Thyroid gland (tissue), 4 donors: Measurements from ENCODE around the gene ARMH1. TPM values are rescaled to one million over a fixed set of nuclear protein-coding genes. Genes with fewer than 3 reads are reported as not detected.
"Not testable (repeated sequence)": the region's sequence is repeated elsewhere in the genome, so short reads cannot be mapped to it uniquely, and the experiment has no call there.

ENCODE experiments used
- DNase-seq, 2 donors: peaks; one replicate each; pipeline ENCODE4 v3.0.0-alpha.2; 2019
- H3K27ac ChIP-seq, 3 donors: fragments of 200-600 bp; sonication (generic); 1 replicate in 2 of 3; 2 replicates in 1 of 3; pipeline ENCODE4 v1.5.1; 2016 to 2019; ENCODE audit warnings: mild to moderate bottlenecking in 1 of 3, moderate library complexity in 1 of 3
- H3K27me3 ChIP-seq: fragments of 200-600 bp; sonication (generic); one replicate; pipeline ENCODE4 v1.5.1; 2019
- H3K36me3 ChIP-seq, 2 donors: fragments of 200-600 bp; sonication (generic); one replicate each; pipeline ENCODE4 v1.5.1; 2016 to 2019
- H3K4me1 ChIP-seq, 2 donors: fragments of 200-600 bp; sonication (generic); one replicate each; pipeline ENCODE4 v1.5.1; 2017 to 2019
- H3K4me3 ChIP-seq, 3 donors: fragments of 200-600 bp; sonication (generic); replicated peaks in 1 of 3; 1 replicate in 2 of 3; 2 replicates in 1 of 3; pipeline ENCODE4 v1.5.1; 2016; ENCODE audit warnings: mild to moderate bottlenecking in 1 of 3
- H3K9me3 ChIP-seq: fragments of 200-600 bp; sonication (generic); one replicate; pipeline ENCODE4 v1.5.1; 2017
- POLR2A ChIP-seq, 2 donors: fragments of 450-650 bp; IDR thresholded peaks; one replicate each; pipeline ENCODE4 v1.6.1; 2017; ENCODE audit warnings: antibody characterized with exemption in 2 of 2, mild to moderate bottlenecking in 2 of 2, moderate library complexity in 1 of 2
- WGBS, 2 donors: methylation state at CpG; one replicate each; pipeline ENCODE4 v1.1.5; 2017; 5-methylcytosine and 5-hydroxymethylcytosine counted together
- intact Hi-C: fragments of 100-400 bp; cut with DNase I; formaldehyde crosslinking; loops from one replicate; pipeline ENCODE4 v1.15.1; 2023
- total RNA-seq, 4 donors: library from RNA; depleted of rRNA; stranded (reverse); fragments of >200 nt; gene quantifications; one replicate each; pipeline ENCODE4 v1.2.3, GENCODE V29; 2016
- TF ChIP-seq, protein P1 (sequence below), 6 experiments: fragments of 200-600 bp in 3 of 6; fragments of 450-650 bp in 3 of 6; sonication (generic) in 3 of 6; IDR thresholded peaks; one replicate each; pipeline ENCODE4 v1.5.1; 2016 to 2019; ENCODE audit warnings: antibody characterized with exemption in 6 of 6, mild to moderate bottlenecking in 2 of 6, inconsistent platforms in 1 of 6, moderate library complexity in 1 of 6

Gene ARMH1
- total RNA-seq, 4 donors from 2014 or later, result 1.3 to 1.9 TPM; not detected in 2

DNA sequence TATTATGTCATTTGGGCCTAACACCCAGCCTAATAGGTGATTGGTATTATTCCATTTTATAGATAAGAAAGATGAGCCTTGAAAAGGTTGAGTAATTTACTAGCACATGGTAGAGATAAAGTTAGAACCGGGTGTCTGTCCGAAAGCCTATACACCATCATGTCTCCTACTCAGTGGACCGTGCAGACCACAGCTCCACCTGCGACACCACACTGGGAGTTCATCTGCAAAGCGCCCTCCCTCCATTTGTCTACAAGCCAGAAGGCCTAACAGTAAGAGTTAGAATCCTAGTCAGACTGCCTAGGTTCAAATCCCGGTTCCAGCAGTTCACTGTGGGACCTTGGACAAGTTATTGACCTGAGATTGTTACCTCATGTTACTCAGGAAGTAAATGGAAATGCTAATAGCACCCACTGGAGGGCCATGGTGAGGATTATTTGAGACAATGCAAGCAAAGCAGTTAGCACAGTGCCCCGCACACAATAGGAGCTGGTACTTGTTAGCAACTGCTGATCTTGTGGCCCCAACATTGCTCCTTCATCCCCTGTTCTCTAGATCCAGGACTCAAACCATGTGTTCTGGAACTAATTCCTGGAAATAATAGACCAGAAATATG, 20.5 kb downstream of the ARMH1 start:
- Histone ChIP-seq H3K27me3 (no peaks in the 10 kb centered on the region), H3K27ac (no peak overlapping the region), H3K4me3 (no peak overlapping the region), H3K9me3 (no peaks in the 10 kb centered on the region), H3K4me1 (no peaks in the 10 kb centered on the region), H3K36me3 (no peaks in the 10 kb centered on the region)
- WGBS, 2 donors, result 90 to 94% methylated on average over 7 of the region's 7 CpGs
- no peak for DNase-seq
- TF ChIP-seq, protein P1, sequence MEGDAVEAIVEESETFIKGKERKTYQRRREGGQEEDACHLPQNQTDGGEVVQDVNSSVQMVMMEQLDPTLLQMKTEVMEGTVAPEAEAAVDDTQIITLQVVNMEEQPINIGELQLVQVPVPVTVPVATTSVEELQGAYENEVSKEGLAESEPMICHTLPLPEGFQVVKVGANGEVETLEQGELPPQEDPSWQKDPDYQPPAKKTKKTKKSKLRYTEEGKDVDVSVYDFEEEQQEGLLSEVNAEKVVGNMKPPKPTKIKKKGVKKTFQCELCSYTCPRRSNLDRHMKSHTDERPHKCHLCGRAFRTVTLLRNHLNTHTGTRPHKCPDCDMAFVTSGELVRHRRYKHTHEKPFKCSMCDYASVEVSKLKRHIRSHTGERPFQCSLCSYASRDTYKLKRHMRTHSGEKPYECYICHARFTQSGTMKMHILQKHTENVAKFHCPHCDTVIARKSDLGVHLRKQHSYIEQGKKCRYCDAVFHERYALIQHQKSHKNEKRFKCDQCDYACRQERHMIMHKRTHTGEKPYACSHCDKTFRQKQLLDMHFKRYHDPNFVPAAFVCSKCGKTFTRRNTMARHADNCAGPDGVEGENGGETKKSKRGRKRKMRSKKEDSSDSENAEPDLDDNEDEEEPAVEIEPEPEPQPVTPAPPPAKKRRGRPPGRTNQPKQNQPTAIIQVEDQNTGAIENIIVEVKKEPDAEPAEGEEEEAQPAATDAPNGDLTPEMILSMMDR (IDR thresholded peaks at IDR 0.05), result no peak
- no peak for TF ChIP-seq POLR2A (IDR thresholded peaks at IDR 0.05)
- intact Hi-C loops, result no loop called here

DNA sequence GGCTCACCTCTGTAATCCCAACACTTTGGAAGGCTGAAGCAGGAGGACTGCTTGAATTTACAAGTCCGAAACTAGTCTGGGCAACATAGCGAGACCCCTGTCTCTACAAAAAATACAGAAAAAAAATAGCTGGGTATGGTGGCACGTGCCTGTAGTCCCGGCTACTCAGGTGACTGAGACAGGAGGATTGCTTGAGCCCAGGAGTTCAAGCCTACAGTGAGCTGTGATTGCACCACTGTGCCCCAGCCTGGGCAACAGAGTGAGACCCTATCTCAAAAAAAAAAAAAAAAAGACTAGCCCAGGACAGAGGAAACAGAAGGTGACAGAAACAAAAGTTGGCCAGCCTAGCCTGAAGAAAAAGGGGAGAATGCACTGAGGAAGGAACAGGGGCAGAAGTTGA, 21.2 kb downstream of the ARMH1 start:
- no peak for DNase-seq
- no peaks in the 10 kb centered on the region for H3K27me3 ChIP-seq
- H3K9me3 ChIP-seq, result no peaks in the 10 kb centered on the region
- no peaks in the 10 kb centered on the region for H3K4me1 ChIP-seq
- 92 to 96% methylated on average over 4 of the region's 4 CpGs for WGBS, 2 donors
- TF ChIP-seq, protein P1 (IDR thresholded peaks at IDR 0.05), result no peak
- H3K36me3 ChIP-seq, result no peaks in the 10 kb centered on the region
- intact Hi-C loops, result no loop called here
- no peak overlapping the region for H3K27ac ChIP-seq
- H3K4me3 ChIP-seq, result no peak overlapping the region

DNA sequence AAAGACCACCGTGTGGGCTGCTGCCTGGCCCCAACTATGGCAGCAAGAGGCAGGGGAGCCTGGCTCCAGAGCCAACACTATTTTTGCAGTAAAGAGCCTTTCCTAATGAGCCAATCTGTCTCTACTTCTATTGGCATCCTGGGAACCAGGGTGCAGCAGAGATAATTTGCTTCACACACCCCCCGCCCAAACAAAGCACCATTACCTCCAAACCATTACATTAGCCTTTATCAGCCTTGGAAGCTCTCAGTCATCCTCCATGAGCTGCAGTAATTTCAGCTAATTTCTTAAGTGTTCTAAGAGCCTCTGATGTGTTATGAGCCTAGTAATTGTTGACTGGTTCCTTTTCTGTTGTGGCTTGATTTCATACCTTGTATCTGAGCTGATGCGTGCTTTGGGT, 21.6 kb downstream of the ARMH1 start:
- H3K27ac ChIP-seq, result no peak overlapping the region
- no peaks in the 10 kb centered on the region for H3K4me1 ChIP-seq
- H3K4me3 ChIP-seq, result no peak overlapping the region
- no peaks in the 10 kb centered on the region for H3K27me3 ChIP-seq
- intact Hi-C loops, result no loop called here
- TF ChIP-seq, protein P1 (IDR thresholded peaks at IDR 0.05), result no peak
- no peak for TF ChIP-seq POLR2A (IDR thresholded peaks at IDR 0.05)
- WGBS, 2 donors, result 88 to 89% methylated on average over 3 of the region's 3 CpGs
- no peaks in the 10 kb centered on the region for H3K36me3 ChIP-seq
- H3K9me3 ChIP-seq, result no peaks in the 10 kb centered on the region
- no peak for DNase-seq

DNA sequence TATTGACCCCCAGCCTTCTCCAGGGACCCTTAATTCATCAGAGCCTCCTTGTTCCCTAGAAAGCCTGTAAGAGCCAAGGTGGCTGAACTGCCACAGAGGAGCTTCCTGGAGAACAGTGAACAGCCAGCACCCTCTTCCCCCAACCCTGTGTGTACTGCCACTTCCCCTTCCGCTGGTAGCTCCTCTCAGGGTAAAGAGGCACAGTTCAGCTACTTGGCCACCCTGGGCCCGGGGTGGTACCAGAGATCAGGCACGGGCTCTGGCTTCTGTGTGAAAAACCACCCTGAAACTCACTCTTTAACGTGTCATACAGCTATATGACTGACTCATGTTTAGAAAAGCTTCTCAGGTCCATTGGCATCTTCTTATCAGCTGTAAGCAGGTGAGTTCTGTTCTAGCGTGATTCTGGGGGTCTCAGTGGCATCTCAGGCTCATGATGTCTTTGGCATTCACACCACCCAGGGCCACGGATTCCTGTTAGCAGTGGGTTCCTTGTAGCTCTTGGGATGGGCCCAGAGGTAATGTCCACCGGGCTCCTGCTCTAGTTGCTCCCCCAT, 22.4 kb downstream of the ARMH1 start:
- no peaks in the 10 kb centered on the region for H3K9me3 ChIP-seq
- H3K27me3 ChIP-seq, result no peaks in the 10 kb centered on the region
- H3K36me3 ChIP-seq, result no peaks in the 10 kb centered on the region
- intact Hi-C loops, result no loop called here
- DNase-seq, result no peak
- WGBS, 2 donors, result 69 to 85% methylated on average over 6 to 7 of the region's 7 CpGs
- H3K27ac ChIP-seq, result no peak overlapping the region
- no peaks in the 10 kb centered on the region for H3K4me1 ChIP-seq
- TF ChIP-seq, protein P1 (IDR thresholded peaks at IDR 0.05), result no peak
- TF ChIP-seq POLR2A (IDR thresholded peaks at IDR 0.05), result no peak
- no peak overlapping the region for H3K4me3 ChIP-seq

DNA sequence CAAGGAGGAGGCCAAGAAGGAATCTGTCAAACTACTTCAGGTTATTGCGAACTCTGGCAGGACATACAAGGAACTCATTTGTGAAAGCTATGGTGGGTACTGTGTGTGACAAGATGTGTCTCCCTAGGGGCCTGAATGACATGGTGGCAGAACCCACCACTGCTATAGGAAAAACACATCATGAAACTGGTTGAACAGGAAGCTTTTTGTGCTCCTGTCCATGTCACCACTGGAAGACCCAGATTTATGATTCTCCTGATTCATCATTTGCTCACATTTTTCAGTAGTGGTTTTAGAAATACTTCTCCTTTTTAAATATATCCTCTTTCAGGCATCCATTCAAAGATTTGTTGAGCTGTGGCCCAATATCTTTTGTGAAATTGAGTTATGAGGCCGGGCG, 23.6 kb downstream of the ARMH1 start:
- no peak overlapping the region for H3K27ac ChIP-seq
- no peak overlapping the region for H3K4me3 ChIP-seq
- no peaks in the 10 kb centered on the region for H3K36me3 ChIP-seq
- H3K9me3 ChIP-seq, result no peaks in the 10 kb centered on the region
- DNase-seq, result no peak
- H3K4me1 ChIP-seq, result no peaks in the 10 kb centered on the region
- no peaks in the 10 kb centered on the region for H3K27me3 ChIP-seq
- no peak for TF ChIP-seq POLR2A (IDR thresholded peaks at IDR 0.05)
- TF ChIP-seq, protein P1 (IDR thresholded peaks at IDR 0.05), result no peak
- intact Hi-C loops, result no loop called here
- WGBS, 2 donors, result 93 to 94% methylated on average over 3 of the region's 3 CpGs

DNA sequence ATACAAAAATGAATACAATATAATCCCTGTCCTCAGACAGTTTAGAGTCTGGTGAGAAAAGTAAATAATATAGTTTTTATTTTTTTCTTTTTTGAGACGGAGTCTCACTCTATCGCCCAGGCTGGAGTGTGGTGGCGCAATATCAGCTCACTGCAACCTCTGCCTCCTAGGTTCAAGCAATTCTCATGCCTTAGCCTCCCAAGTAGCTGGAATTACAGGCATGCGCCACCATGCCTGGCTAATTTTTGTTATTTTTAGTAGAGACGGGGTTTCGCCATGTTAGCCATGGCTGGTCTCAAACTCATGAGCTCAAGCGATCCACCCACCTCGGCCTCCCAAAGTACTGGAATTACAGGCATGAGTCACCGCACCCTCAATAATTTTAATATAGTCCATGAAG, 24.9 kb downstream of the ARMH1 start:
- intact Hi-C loops, result not testable (repeated sequence)
- 88 to 89% methylated on average over 9 of the region's 9 CpGs for WGBS, 2 donors

More for the DNA sequence above, 24.9 kb downstream of the ARMH1 start:
- H3K4me1 ChIP-seq, DNase-seq, H3K9me3 ChIP-seq, H3K27ac ChIP-seq, H3K36me3 ChIP-seq, H3K4me3 ChIP-seq, H3K27me3 ChIP-seq: not testable (repeated sequence)
